HepG2 (cell line): ENCODE data around the gene CCDC150. TPM values are rescaled to one million over a fixed set of nuclear protein-coding genes. Genes with fewer than 3 reads are reported as not detected.

Source experiments
- MED1 ChIP-seq: sonication (generic); formaldehyde crosslinking; IDR thresholded peaks from 2 replicates; pipeline ENCODE4 v1.4.0; 2020; ENCODE audit warnings: missing genetic modification reagents
- MTF1 ChIP-seq: sonication (generic); formaldehyde crosslinking; IDR thresholded peaks from 2 replicates; pipeline ENCODE4 v1.5.0; 2020; ENCODE audit warnings: missing genetic modification reagents
- MYNN ChIP-seq: sonication (generic); formaldehyde crosslinking; IDR thresholded peaks from 2 replicates; pipeline ENCODE4 v1.4.0; 2020; ENCODE audit warnings: mild to moderate bottlenecking, low read depth, missing genetic modification reagents
- NFRKB ChIP-seq: fragments of 450-650 bp; IDR thresholded peaks from 2 replicates; pipeline ENCODE4 v1.6.1; 2017
- NR2F6 ChIP-seq, 2 experiments: IDR thresholded peaks; 2 replicates each; pipeline ENCODE4 v1.6.1; 2016; ENCODE audit warnings: antibody characterized with exemption in 1 of 2, mild to moderate bottlenecking in 1 of 2
- SIN3B ChIP-seq: fragments of 150-350 bp; IDR thresholded peaks from 2 replicates; pipeline ENCODE4 v1.6.1; 2014; ENCODE audit warnings: low read length
- YEATS4 ChIP-seq: sonication (generic); formaldehyde crosslinking; IDR thresholded peaks from 2 replicates; pipeline ENCODE4 v1.4.0; 2020; ENCODE audit warnings: missing genetic modification reagents, borderline replicate concordance
- ZMYM3 ChIP-seq: sonication (generic); formaldehyde crosslinking; IDR thresholded peaks from 2 replicates; pipeline ENCODE4 v1.5.1; 2020; ENCODE audit warnings: mild to moderate bottlenecking, missing genetic modification reagents
- ZNF282 ChIP-seq: fragments of 450-650 bp; IDR thresholded peaks from 2 replicates; pipeline ENCODE4 v1.6.1; 2018; ENCODE audit not compliant: partially characterized antibody
- ZNF326 ChIP-seq: sonication (generic); formaldehyde crosslinking; IDR thresholded peaks from 2 replicates; pipeline ENCODE4 v1.4.0; 2020; ENCODE audit warnings: missing genetic modification reagents, borderline replicate concordance
- ZNF501 ChIP-seq: sonication (generic); formaldehyde crosslinking; IDR thresholded peaks from 2 replicates; pipeline ENCODE4 v1.5.1; 2020; ENCODE audit warnings: mild to moderate bottlenecking, moderate library complexity, missing genetic modification reagents
- ZNF776 ChIP-seq: sonication (generic); formaldehyde crosslinking; IDR thresholded peaks from 2 replicates; pipeline ENCODE4 v1.4.0; 2020; ENCODE audit warnings: mild to moderate bottlenecking, missing genetic modification reagents
- ZNF878 ChIP-seq: sonication (generic); formaldehyde crosslinking; IDR thresholded peaks from 2 replicates; pipeline ENCODE4 v1.8.1; 2023; ENCODE audit warnings: mild to moderate bottlenecking, missing genetic modification reagents, moderate library complexity
- polyA plus RNA-seq, 8 experiments: library from polyadenylated mRNA; depleted of rRNA in 3 of 8; stranded (reverse) in 7 of 8; unstranded in 1 of 8; fragments of >200 nt; fragmentation: Illumina TruSeq in 4 of 8; extraction: Trizol in 4 of 8; gene quantifications; 2 replicates each; pipeline versions ENCODE4 v1.2.1 to v1.2.3, GENCODE V29; 2011 to 2016; ENCODE audit warnings: low read depth in 4 of 8, missing spikeins in 1 of 8, mixed read lengths in 1 of 8; ENCODE audit not compliant: insufficient read depth in 1 of 8
- total RNA-seq, 5 experiments: library from RNA; depleted of rRNA; stranded (reverse); fragments of >200 nt; fragmentation: Illumina TruSeq; extraction: Trizol; gene quantifications; 2 replicates each; pipeline ENCODE4 v1.2.3, GENCODE V29; 2016; ENCODE audit warnings: low read depth in 1 of 5
- TF ChIP-seq, protein P1 (sequence below), 2 experiments: IDR thresholded peaks; 2 replicates each; pipeline ENCODE4 v1.6.1; 2011 to 2012; ENCODE audit warnings: low read length in 2 of 2, borderline replicate concordance in 1 of 2, low read depth in 1 of 2, mild to moderate bottlenecking in 1 of 2, moderate library complexity in 1 of 2
- TF ChIP-seq, protein P2 (sequence below): sonication (generic); formaldehyde crosslinking; IDR thresholded peaks from 2 replicates; pipeline ENCODE4 v1.4.0; 2020; ENCODE audit warnings: missing genetic modification reagents; ENCODE audit errors: not compliant biosample characterization
- TF ChIP-seq, protein P3 (sequence below): sonication (generic); formaldehyde crosslinking; IDR thresholded peaks from 2 replicates; pipeline ENCODE4 v1.5.0; 2020; ENCODE audit warnings: mild to moderate bottlenecking, missing genetic modification reagents, borderline replicate concordance
- TF ChIP-seq, protein P4 (sequence below): sonication (generic); formaldehyde crosslinking; IDR thresholded peaks from 2 replicates; pipeline ENCODE4 v1.4.0; 2020; ENCODE audit warnings: missing genetic modification reagents
- TF ChIP-seq, protein P5 (sequence below): sonication (generic); formaldehyde crosslinking; IDR thresholded peaks from 2 replicates; pipeline ENCODE4 v1.5.0; 2020; ENCODE audit warnings: missing genetic modification reagents

CCDC150 gene
- total and polyA plus RNA-seq, 2 of the 13 experiments (the other 11 are each of a cell fraction or from before 2014, with no cell fraction given) = 14.9 to 32.6 TPM

DNA sequence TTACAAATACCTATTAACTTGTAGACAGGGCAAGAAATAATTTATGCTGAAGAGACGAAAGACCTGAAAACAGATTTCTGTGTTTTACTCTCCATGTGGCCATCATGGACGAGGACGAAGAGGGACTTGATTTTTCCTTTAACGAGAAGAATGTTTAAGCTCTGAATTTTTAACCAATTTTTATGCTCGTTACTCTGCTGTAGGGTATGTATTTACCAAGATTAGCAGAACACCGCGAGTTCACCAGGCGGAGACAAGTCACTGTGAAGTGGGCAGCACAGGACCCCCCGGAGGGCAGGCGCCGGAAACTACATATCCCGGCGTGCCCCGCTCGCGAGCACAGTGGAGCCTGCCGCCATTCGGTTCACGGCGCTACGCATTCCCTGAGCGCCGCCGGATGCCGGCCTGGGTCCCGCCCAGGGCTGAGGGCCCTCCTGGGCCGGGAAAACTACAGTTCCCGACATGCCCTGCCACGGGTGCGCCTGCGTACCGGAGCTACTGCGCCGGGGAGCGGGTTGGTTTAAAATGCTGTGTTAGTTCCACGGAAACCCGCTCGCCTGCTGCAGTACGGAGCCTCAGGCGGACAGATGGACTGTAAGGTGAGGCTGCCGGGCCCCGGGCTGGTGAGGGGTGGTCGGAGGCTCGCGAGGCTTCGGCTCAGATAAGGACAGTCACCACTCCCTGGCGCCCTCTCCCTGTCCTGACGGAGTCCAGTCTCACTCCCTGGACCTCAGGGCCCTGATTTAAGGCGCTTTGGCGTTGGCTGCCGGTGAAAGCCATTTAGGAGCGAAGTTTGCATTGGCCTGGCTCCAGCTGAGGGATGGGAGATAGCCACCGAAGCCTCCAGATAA lies at the start of gene CCDC150 (continued):
- TF ChIP-seq, protein P1, sequence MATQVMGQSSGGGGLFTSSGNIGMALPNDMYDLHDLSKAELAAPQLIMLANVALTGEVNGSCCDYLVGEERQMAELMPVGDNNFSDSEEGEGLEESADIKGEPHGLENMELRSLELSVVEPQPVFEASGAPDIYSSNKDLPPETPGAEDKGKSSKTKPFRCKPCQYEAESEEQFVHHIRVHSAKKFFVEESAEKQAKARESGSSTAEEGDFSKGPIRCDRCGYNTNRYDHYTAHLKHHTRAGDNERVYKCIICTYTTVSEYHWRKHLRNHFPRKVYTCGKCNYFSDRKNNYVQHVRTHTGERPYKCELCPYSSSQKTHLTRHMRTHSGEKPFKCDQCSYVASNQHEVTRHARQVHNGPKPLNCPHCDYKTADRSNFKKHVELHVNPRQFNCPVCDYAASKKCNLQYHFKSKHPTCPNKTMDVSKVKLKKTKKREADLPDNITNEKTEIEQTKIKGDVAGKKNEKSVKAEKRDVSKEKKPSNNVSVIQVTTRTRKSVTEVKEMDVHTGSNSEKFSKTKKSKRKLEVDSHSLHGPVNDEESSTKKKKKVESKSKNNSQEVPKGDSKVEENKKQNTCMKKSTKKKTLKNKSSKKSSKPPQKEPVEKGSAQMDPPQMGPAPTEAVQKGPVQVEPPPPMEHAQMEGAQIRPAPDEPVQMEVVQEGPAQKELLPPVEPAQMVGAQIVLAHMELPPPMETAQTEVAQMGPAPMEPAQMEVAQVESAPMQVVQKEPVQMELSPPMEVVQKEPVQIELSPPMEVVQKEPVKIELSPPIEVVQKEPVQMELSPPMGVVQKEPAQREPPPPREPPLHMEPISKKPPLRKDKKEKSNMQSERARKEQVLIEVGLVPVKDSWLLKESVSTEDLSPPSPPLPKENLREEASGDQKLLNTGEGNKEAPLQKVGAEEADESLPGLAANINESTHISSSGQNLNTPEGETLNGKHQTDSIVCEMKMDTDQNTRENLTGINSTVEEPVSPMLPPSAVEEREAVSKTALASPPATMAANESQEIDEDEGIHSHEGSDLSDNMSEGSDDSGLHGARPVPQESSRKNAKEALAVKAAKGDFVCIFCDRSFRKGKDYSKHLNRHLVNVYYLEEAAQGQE (IDR thresholded peaks at IDR 0.05; ENCODE audit: borderline replicate concordance in 1 of 2, low read depth in 1 of 2, low read length in 2 of 2) = peak in 1 of 2 experiments; percentile 47; a peak in 1 of 4 replicates
- TF ChIP-seq ZMYM3 (CRISPR knock-in tag) (peak; percentile 83), ZNF878 (CRISPR knock-in tag) (no peak; the same call in 1 of the 2 replicates), ZNF776 (CRISPR knock-in tag) (no peak; the same call in 1 of the 2 replicates), YEATS4 (CRISPR knock-in tag) (no peak), ZNF326 (CRISPR knock-in tag) (0 out of 2 replicates have a peak, but pooled peaks have one; percentile 15), NFRKB (no peak), MTF1 (CRISPR knock-in tag) (no peak; the same call in 1 of the 2 replicates), ZNF501 (CRISPR knock-in tag) (peak; percentile 97), ZNF282 (no peak), MED1 (CRISPR knock-in tag) (peak; percentile 66), MYNN (CRISPR knock-in tag) (no peak), SIN3B (peak; percentile 96), NR2F6 (IDR thresholded peaks at IDR 0.05) (no peak), NR2F6 (CRISPR knock-in tag; IDR thresholded peaks at IDR 0.05) (no peak)
- TF ChIP-seq, protein P2, sequence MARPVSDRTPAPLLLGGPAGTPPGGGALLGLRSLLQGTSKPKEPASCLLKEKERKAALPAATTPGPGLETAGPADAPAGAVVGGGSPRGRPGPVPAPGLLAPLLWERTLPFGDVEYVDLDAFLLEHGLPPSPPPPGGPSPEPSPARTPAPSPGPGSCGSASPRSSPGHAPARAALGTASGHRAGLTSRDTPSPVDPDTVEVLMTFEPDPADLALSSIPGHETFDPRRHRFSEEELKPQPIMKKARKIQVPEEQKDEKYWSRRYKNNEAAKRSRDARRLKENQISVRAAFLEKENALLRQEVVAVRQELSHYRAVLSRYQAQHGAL (CRISPR knock-in tag) = no peak
- TF ChIP-seq, protein P3, sequence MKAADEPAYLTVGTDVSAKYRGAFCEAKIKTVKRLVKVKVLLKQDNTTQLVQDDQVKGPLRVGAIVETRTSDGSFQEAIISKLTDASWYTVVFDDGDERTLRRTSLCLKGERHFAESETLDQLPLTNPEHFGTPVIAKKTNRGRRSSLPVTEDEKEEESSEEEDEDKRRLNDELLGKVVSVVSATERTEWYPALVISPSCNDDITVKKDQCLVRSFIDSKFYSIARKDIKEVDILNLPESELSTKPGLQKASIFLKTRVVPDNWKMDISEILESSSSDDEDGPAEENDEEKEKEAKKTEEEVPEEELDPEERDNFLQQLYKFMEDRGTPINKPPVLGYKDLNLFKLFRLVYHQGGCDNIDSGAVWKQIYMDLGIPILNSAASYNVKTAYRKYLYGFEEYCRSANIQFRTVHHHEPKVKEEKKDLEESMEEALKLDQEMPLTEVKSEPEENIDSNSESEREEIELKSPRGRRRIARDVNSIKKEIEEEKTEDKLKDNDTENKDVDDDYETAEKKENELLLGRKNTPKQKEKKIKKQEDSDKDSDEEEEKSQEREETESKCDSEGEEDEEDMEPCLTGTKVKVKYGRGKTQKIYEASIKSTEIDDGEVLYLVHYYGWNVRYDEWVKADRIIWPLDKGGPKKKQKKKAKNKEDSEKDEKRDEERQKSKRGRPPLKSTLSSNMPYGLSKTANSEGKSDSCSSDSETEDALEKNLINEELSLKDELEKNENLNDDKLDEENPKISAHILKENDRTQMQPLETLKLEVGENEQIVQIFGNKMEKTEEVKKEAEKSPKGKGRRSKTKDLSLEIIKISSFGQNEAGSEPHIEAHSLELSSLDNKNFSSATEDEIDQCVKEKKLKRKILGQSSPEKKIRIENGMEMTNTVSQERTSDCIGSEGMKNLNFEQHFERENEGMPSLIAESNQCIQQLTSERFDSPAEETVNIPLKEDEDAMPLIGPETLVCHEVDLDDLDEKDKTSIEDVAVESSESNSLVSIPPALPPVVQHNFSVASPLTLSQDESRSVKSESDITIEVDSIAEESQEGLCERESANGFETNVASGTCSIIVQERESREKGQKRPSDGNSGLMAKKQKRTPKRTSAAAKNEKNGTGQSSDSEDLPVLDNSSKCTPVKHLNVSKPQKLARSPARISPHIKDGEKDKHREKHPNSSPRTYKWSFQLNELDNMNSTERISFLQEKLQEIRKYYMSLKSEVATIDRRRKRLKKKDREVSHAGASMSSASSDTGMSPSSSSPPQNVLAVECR (CRISPR knock-in tag) = peak; percentile 100
- TF ChIP-seq, protein P4, sequence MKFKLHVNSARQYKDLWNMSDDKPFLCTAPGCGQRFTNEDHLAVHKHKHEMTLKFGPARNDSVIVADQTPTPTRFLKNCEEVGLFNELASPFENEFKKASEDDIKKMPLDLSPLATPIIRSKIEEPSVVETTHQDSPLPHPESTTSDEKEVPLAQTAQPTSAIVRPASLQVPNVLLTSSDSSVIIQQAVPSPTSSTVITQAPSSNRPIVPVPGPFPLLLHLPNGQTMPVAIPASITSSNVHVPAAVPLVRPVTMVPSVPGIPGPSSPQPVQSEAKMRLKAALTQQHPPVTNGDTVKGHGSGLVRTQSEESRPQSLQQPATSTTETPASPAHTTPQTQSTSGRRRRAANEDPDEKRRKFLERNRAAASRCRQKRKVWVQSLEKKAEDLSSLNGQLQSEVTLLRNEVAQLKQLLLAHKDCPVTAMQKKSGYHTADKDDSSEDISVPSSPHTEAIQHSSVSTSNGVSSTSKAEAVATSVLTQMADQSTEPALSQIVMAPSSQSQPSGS = peak; percentile 89; the same call in 1 of the 2 replicates
- TF ChIP-seq, protein P5, sequence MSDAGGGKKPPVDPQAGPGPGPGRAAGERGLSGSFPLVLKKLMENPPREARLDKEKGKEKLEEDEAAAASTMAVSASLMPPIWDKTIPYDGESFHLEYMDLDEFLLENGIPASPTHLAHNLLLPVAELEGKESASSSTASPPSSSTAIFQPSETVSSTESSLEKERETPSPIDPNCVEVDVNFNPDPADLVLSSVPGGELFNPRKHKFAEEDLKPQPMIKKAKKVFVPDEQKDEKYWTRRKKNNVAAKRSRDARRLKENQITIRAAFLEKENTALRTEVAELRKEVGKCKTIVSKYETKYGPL = no peak
